ENCODE data around the gene POSTN.

POSTN gene

DNA sequence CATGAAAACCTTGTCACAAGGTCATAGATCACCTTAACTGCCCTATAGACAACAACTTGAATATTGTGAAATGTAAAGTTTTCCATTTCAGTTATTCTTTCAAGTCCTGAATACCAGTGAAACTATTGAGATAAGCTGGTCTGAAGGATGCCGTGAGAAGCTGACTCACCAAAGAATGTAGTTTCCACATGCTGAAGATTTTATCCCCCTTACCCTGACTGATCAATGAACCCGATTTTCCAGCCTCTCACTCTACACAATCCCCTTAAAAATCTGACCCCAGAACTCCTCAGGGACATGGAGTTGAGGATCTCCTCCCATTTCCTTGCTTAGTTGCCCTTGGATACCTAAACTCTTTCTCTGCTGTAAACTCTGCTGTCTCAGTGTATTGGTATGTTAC, 67.5 kb downstream of the POSTN start:
- no peaks in the 10 kb centered on the region for H3K36me3 ChIP-seq (ENCODE audit: control insufficient read depth, insufficient read depth, low read length)
- H3K4me3 ChIP-seq (ENCODE audit: low read length): no peak overlapping the region
- H2AK5ac ChIP-seq (ENCODE audit: low read length): no peak overlapping the region
- H3K79me1 ChIP-seq (ENCODE audit: low read length): no peaks in the 10 kb centered on the region
- no peak overlapping the region for H3K23ac ChIP-seq (ENCODE audit: low read length)
- H2BK15ac ChIP-seq (replicated peaks; ENCODE audit: low read depth): no peak overlapping the region
- H3K27me3 ChIP-seq (ENCODE audit: insufficient read depth, low read length, poor library complexity): no peaks in the 10 kb centered on the region
- no peak overlapping the region for H2BK5ac ChIP-seq (ENCODE audit: low read length)
- no peaks in the 10 kb centered on the region for H3K79me2 ChIP-seq (ENCODE audit: control insufficient read depth, insufficient read depth, low read length)
- H3K56ac ChIP-seq (ENCODE audit: low read length): no peak overlapping the region
- H3K18ac ChIP-seq (ENCODE audit: low read length): no peak overlapping the region
- H3K27ac ChIP-seq (ENCODE audit: low read depth, low read length): no peak overlapping the region
- DNase-seq: no peak
- H3K4me2 ChIP-seq (ENCODE audit: low read length): no peak overlapping the region
- no peak overlapping the region for H3K4ac ChIP-seq (ENCODE audit: low read depth, low read length)
- H3K4me1 ChIP-seq (ENCODE audit: control insufficient read depth, low read depth, low read length): no peaks in the 10 kb centered on the region
- no CpG with 5 or more reads among the region's 2 CpGs for WGBS (ENCODE audit: extremely low coverage, insufficient coverage, low lambda C conversion rate)
- no peak overlapping the region for H4K8ac ChIP-seq (ENCODE audit: low read depth, low read length)
- H4K5ac ChIP-seq (ENCODE audit: low read length): no peak overlapping the region
- H2BK120ac ChIP-seq (ENCODE audit: low read depth, low read length): no peak overlapping the region
- H3K9ac ChIP-seq (ENCODE audit: low read length): no peak overlapping the region

GRCh38 chr13:37529751-37530385, 68.7 kb downstream of the POSTN start:
- Histone ChIP-seq H2BK15ac (replicated peaks; ENCODE audit: low read depth) (no peak overlapping the region), H3K4me2 (ENCODE audit: low read length) (no peak overlapping the region), H3K23ac (ENCODE audit: low read length) (no peak overlapping the region), H2BK5ac (ENCODE audit: low read length) (no peak overlapping the region), H3K9ac (ENCODE audit: low read length) (no peak overlapping the region), H3K79me1 (ENCODE audit: low read length) (no peaks in the 10 kb centered on the region), H3K27me3 (ENCODE audit: insufficient read depth, low read length, poor library complexity) (no peaks in the 10 kb centered on the region), H3K27ac (ENCODE audit: low read depth, low read length) (no peak overlapping the region), H3K4ac (ENCODE audit: low read depth, low read length) (no peak overlapping the region), H3K79me2 (ENCODE audit: control insufficient read depth, insufficient read depth, low read length) (no peaks in the 10 kb centered on the region), H3K4me1 (ENCODE audit: control insufficient read depth, low read depth, low read length) (no peaks in the 10 kb centered on the region), H2BK120ac (ENCODE audit: low read depth, low read length) (no peak overlapping the region), H4K5ac (ENCODE audit: low read length) (no peak overlapping the region), H3K56ac (ENCODE audit: low read length) (no peak overlapping the region), H3K18ac (ENCODE audit: low read length) (no peak overlapping the region), H3K36me3 (ENCODE audit: control insufficient read depth, insufficient read depth, low read length) (no peaks in the 10 kb centered on the region), H3K4me3 (ENCODE audit: low read length) (no peak overlapping the region), H4K8ac (ENCODE audit: low read depth, low read length) (no peak overlapping the region), H2AK5ac (ENCODE audit: low read length) (no peak overlapping the region)
- peak; percentile 27 for DNase-seq
- WGBS (ENCODE audit: extremely low coverage, insufficient coverage, low lambda C conversion rate): no CpG with 5 or more reads among the region's 2 CpGs

GRCh38 chr13:37526710-37527473, 71.7 kb downstream of the POSTN start:
- DNase-seq: no peak
- H3K4ac ChIP-seq (ENCODE audit: low read depth, low read length): no peak overlapping the region
- no peaks in the 10 kb centered on the region for H3K4me1 ChIP-seq (ENCODE audit: control insufficient read depth, low read depth, low read length)
- no peak overlapping the region for H2BK15ac ChIP-seq (replicated peaks; ENCODE audit: low read depth)
- H3K23ac ChIP-seq (ENCODE audit: low read length): no peak overlapping the region
- no peak overlapping the region for H3K27ac ChIP-seq (ENCODE audit: low read depth, low read length)
- H3K4me3 ChIP-seq (ENCODE audit: low read length): no peak overlapping the region
- no peak overlapping the region for H4K8ac ChIP-seq (ENCODE audit: low read depth, low read length)
- H3K9ac ChIP-seq (ENCODE audit: low read length): no peak overlapping the region
- no CpG with 5 or more reads among the region's 3 CpGs for WGBS (ENCODE audit: extremely low coverage, insufficient coverage, low lambda C conversion rate)
- no peaks in the 10 kb centered on the region for H3K79me1 ChIP-seq (ENCODE audit: low read length)
- no peak overlapping the region for H3K56ac ChIP-seq (ENCODE audit: low read length)
- no peak overlapping the region for H2BK120ac ChIP-seq (ENCODE audit: low read depth, low read length)
- H4K5ac ChIP-seq (ENCODE audit: low read length): no peak overlapping the region
- H3K36me3 ChIP-seq (ENCODE audit: control insufficient read depth, insufficient read depth, low read length): no peaks in the 10 kb centered on the region
- H3K79me2 ChIP-seq (ENCODE audit: control insufficient read depth, insufficient read depth, low read length): no peaks in the 10 kb centered on the region
- H3K4me2 ChIP-seq (ENCODE audit: low read length): no peak overlapping the region
- no peak overlapping the region for H3K18ac ChIP-seq (ENCODE audit: low read length)
- no peak overlapping the region for H2AK5ac ChIP-seq (ENCODE audit: low read length)
- no peak overlapping the region for H2BK5ac ChIP-seq (ENCODE audit: low read length)
- no peaks in the 10 kb centered on the region for H3K27me3 ChIP-seq (ENCODE audit: insufficient read depth, low read length, poor library complexity)

DNA sequence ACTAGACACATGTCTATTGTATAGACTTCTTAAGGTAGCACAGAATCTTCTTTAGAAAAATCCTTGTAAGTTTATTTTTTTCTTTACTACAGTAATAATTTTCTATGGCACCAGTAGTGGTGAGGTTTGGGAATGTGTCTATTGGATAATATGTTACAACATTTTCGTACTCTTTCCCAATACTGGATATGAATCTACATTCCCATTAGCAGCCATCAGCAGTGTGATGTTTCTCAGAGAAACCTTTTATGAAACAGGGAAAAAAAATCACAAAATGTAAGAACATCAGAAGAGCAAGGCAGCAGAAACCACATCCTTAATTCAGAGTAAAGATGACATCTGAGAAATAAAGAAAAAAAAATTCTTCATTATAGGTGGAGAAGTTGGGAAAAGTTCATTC, 83.3 kb downstream of the POSTN start:
- Histone ChIP-seq H3K4me3 (ENCODE audit: low read length) (no peak overlapping the region), H3K36me3 (ENCODE audit: control insufficient read depth, insufficient read depth, low read length) (no peaks in the 10 kb centered on the region), H4K5ac (ENCODE audit: low read length) (no peak overlapping the region), H3K56ac (ENCODE audit: low read length) (no peak overlapping the region), H3K79me2 (ENCODE audit: control insufficient read depth, insufficient read depth, low read length) (no peaks in the 10 kb centered on the region), H3K4ac (ENCODE audit: low read depth, low read length) (no peak overlapping the region), H3K27me3 (ENCODE audit: insufficient read depth, low read length, poor library complexity) (no peaks in the 10 kb centered on the region), H2BK120ac (ENCODE audit: low read depth, low read length) (no peak overlapping the region), H4K8ac (ENCODE audit: low read depth, low read length) (no peak overlapping the region), H2BK15ac (replicated peaks; ENCODE audit: low read depth) (no peak overlapping the region), H3K18ac (ENCODE audit: low read length) (no peak overlapping the region), H3K79me1 (ENCODE audit: low read length) (no peaks in the 10 kb centered on the region), H3K9ac (ENCODE audit: low read length) (no peak overlapping the region), H2AK5ac (ENCODE audit: low read length) (no peak overlapping the region), H3K27ac (ENCODE audit: low read depth, low read length) (no peak overlapping the region), H3K23ac (ENCODE audit: low read length) (no peak overlapping the region), H2BK5ac (ENCODE audit: low read length) (no peak overlapping the region), H3K4me1 (ENCODE audit: control insufficient read depth, low read depth, low read length) (no peaks in the 10 kb centered on the region), H3K4me2 (ENCODE audit: low read length) (no peak overlapping the region)
- DNase-seq: no peak
- WGBS (ENCODE audit: extremely low coverage, insufficient coverage, low lambda C conversion rate): no CpG with 5 or more reads among the region's 1 CpG

All from mesendoderm (in vitro differentiated cells).